Bronchus fibroblast of lung (primary cell): ENCODE data around the gene NEURL4. TPM values are rescaled to one million over a fixed set of nuclear protein-coding genes. Genes with fewer than 3 reads are reported as not detected.

Experiments
- total RNA-seq: library from RNA; depleted of rRNA; stranded (reverse); fragments of >200 nt; gene quantifications from 2 replicates; pipeline ENCODE4 v1.2.3, GENCODE V29; 2015

NEURL4 gene
- total RNA-seq: 9.9 and 12.2 TPM in 2 replicates

GRCh38 chr17:7328840-7329373 lies at the start of gene NEURL4:
TSS of gene NEURL4 (minus strand) at chr17:7329335. CDS start at chr17:7329312, 23 bp downstream.

DNA sequence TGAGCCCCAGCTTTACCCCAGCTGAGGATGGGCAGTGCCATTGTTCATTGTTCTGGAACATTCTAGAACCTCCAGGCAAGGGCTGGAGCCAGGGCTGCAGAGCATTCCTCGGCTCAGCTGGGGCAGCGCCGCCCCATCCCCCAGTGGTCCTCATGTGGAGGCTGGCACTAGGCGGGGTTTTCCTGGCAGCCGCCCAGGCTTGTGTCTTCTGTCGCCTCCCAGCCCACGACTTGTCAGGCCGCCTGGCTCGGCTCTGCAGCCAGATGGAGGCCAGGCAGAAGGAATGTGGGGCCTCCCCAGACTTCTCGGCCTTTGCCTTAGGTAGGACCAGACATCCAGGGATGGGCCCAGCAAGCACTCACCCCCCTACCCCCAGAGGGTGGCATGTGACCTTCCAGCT lies 25.9 kb upstream of the NEURL4 start, which contains the start of gene TMEM95:
TMEM95 (plus strand) TSS at position 104 of the 400 bp plus-strand sequence; CDS start at position 153, 49 bp downstream.

DNA sequence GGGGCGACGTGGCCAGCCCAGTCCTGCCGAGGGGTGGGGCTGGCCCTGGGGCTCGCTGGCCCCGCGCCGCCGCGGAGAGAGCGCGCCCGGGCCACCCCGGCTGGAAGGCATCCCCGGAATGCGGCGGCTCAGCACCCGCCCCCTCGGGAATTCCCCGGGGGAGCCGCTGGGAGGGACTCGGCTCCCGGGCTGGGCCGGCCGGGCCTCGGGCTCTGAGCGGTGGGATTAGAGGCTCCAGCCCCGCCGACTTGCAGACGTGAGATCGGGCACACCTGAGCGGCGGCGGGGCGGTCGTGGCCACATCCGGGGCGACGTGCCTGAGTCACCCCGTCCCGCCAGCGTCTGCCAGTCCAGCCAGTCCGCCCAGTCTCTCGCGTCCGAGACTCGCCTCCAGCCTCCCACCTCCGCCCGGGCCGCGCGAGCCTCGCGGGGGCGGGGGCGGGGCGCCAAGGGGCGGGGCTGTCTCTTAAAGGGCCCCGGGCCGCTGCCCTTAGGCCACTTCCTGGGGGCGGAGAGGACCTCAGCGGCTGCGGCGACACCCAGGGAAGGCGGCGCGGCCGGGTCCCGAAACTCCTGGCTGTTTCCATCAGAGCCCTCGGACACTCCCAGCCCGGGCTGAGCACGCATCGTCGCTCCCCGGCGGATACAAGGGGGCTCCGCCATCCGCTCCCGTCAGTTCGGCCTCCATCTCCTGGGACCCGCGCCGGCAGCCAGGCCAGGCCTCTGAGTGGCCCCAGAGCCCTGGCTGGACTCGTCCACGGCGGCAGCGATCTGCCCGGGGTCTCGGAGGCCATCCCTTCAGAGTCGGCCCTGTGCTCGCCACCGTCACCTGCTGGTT lies 22.7 kb upstream of the NEURL4 start, which contains the start of gene KCTD11:
KCTD11 (plus strand) TSS at position 498 of the 838 bp plus-strand sequence.

GRCh38 chr17:7336240-7337175 lies 7.4 kb upstream of the NEURL4 start, which contains the start of gene ACAP1:
TSS of gene ACAP1 (plus strand) at chr17:7336529. CDS start at chr17:7336735, 206 bp downstream.

DNA sequence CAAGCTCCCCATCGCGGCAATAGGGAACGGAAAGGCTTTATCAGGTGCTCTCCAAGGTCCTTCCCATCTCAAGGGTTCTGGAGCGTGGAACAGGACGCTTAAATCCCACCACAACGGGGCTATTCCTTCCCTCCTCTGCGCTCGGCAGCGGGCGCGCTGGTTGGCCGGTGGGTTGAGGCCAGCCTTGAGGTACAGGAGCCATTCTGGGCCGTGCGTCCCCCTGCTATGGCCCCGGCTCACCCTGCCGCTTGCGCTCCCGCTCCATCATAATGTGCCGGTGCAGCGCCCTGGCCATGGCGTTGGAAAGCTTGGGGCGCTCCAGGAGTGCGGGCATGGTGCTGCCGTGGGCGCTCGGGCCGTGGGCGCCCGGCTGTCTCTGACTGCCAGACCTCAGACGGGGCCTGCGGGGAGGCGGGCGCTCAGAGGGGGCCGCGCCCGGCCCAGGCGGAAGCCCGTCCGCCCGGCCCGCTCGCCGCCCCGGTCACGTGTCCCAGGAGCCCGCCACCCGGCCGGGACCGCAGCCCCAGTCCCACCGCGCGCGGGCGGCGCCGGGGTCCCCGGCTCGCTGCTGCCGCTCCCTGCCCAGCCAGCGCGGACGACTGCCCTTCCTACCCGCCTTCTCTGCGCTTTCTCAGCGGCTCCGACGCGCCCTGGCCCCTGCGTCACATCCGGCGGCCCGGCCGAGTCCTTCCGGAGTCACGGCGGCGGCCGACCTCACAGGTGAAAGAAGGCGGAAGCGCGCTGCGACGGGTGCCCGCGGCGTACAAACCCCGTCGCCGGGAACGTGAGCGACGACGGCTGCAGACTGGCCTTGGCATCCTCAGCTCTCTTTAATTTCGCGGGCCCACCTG lies 14.2 kb downstream of the NEURL4 start, which contains the start of gene GPS2:
GPS2 (minus strand) TSS at position 642 of the 851 bp plus-strand sequence; CDS start at position 334, 308 bp downstream.

GRCh38 chr17:7306911-7307685 lies 22.0 kb downstream of the NEURL4 start, which contains the start of gene EIF5A:
TSS of gene EIF5A (plus strand) at chr17:7307628. CDS start at chr17:7309636, 2,008 bp downstream.

GRCh38 chr17:7294614-7295153 lies 34.5 kb downstream of the NEURL4 start, which contains the start of gene YBX2:
TSS of gene YBX2 (minus strand) at chr17:7294639. CDS start at chr17:7294500, 139 bp downstream.

DNA sequence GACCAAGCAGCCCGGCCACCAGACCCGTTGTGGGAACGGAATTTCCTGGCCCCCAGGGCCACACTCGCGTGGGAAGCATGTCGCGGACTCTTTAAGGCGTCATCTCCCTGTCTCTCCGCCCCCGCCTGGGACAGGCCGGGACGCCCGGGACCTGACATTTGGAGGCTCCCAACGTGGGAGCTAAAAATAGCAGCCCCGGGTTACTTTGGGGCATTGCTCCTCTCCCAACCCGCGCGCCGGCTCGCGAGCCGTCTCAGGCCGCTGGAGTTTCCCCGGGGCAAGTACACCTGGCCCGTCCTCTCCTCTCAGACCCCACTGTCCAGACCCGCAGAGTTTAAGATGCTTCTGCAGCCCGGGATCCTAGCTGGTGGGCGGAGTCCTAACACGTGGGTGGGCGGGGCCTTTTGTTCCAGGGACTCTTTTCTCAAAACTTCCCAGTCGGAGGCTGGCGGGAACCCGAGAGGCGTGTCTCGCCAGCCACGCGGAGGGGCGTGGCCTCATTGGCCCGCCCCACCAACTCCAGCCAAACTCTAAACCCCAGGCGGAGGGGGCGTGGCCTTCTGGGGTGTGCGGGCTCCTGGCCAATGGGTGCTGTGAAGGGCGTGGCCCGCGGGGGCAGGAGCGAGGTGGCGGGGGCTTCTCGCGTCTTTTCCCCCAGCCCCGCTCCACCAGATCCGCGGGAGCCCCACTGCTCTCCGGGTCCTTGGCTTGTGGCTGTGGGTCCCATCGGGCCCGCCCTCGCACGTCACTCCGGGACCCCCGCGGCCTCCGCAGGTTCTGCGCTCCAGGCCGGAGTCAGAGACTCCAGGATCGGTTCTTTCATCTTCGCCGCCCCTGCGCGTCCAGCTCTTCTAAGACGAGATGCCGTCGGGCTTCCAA lies 47.8 kb downstream of the NEURL4 start, which contains the start of gene SLC2A4:
SLC2A4 (plus strand) TSS at position 645 of the 879 bp plus-strand sequence; CDS start at position 862, 217 bp downstream.

Other genes starting within 250 kb of the NEURL4 start
- not detected in 2 replicates for gene CLEC10A, start 249.1 kb downstream of the NEURL4 start, total RNA-seq
- gene ASGR2, start 214.5 kb downstream of the NEURL4 start, total RNA-seq: not detected in 2 replicates
- 0.34 and 1.2 TPM in 2 replicates for gene ASGR1, start 150.0 kb downstream of the NEURL4 start, total RNA-seq
- 7.9 and 8.9 TPM in 2 replicates for gene DLG4, start 109.5 kb downstream of the NEURL4 start, total RNA-seq
- 179 and 194 TPM in 2 replicates for gene ACADVL, start 109.4 kb downstream of the NEURL4 start, total RNA-seq
- 57.5 and 65.3 TPM in 2 replicates for gene DVL2, start 94.8 kb downstream of the NEURL4 start, total RNA-seq
- 41.5 and 42.4 TPM in 2 replicates for gene PHF23, start 89.9 kb downstream of the NEURL4 start, total RNA-seq
- gene GABARAP, start 86.9 kb downstream of the NEURL4 start, total RNA-seq: 213 and 286 TPM in 2 replicates
- gene CTDNEP1, start 77.6 kb downstream of the NEURL4 start, total RNA-seq: 58.0 and 67.5 TPM in 2 replicates
- 37.8 and 40.9 TPM in 2 replicates for gene ELP5, start 77.1 kb downstream of the NEURL4 start, total RNA-seq
- gene CLDN7, start 66.9 kb downstream of the NEURL4 start, total RNA-seq: 11.3 and 13.1 TPM in 2 replicates
- 0.15 and 1.0 TPM in 2 replicates for gene SLC2A4, start 47.6 kb downstream of the NEURL4 start, total RNA-seq
- gene YBX2, start 34.7 kb downstream of the NEURL4 start, total RNA-seq: 0.34 TPM in 1 of 2 replicates, not detected in the other
- 783 and 934 TPM in 2 replicates for gene EIF5A, start 21.7 kb downstream of the NEURL4 start, total RNA-seq
- gene GPS2, start 14.0 kb downstream of the NEURL4 start, total RNA-seq: 70.6 and 96.3 TPM in 2 replicates
- 0.50 and 1.2 TPM in 2 replicates for gene ACAP1, start 7.2 kb upstream of the NEURL4 start, total RNA-seq
- 7.6 and 7.9 TPM in 2 replicates for gene KCTD11, start 22.8 kb upstream of the NEURL4 start, total RNA-seq
- 0.15 TPM in 1 of 2 replicates, not detected in the other for gene TMEM95, start 25.8 kb upstream of the NEURL4 start, total RNA-seq
- under 0.01 TPM in 1 of 2 replicates, not detected in the other for gene TNK1, start 51.8 kb upstream of the NEURL4 start, total RNA-seq
- 43.9 and 45.8 TPM in 2 replicates for gene PLSCR3, start 65.2 kb upstream of the NEURL4 start, total RNA-seq
- gene TMEM256, start 74.8 kb upstream of the NEURL4 start, total RNA-seq: 213 and 214 TPM in 2 replicates
- 9.1 and 10.3 TPM in 2 replicates for gene NLGN2, start 78.5 kb upstream of the NEURL4 start, total RNA-seq
- gene SPEM1, start 91.0 kb upstream of the NEURL4 start, total RNA-seq: not detected in 2 replicates
- not detected in 2 replicates for gene SPEM2, start 96.3 kb upstream of the NEURL4 start, total RNA-seq
- not detected in 2 replicates for gene SPEM3, start 99.5 kb upstream of the NEURL4 start, total RNA-seq
- gene TMEM102, start 106.1 kb upstream of the NEURL4 start, total RNA-seq: 2.2 and 3.5 TPM in 2 replicates
- 0.30 TPM in 1 of 2 replicates, not detected in the other for gene FGF11, start 110.2 kb upstream of the NEURL4 start, total RNA-seq
- gene CHRNB1, start 115.7 kb upstream of the NEURL4 start, total RNA-seq: 2.0 and 3.6 TPM in 2 replicates
- gene ZBTB4, start 150.3 kb upstream of the NEURL4 start, total RNA-seq: 15.3 and 16.6 TPM in 2 replicates
- gene SLC35G6, start 152.1 kb upstream of the NEURL4 start, total RNA-seq: not detected in 2 replicates
- 21.5 and 22.1 TPM in 2 replicates for gene POLR2A, start 155.0 kb upstream of the NEURL4 start, total RNA-seq
- gene TNFSF12, start 219.7 kb upstream of the NEURL4 start, total RNA-seq: 21.4 and 23.6 TPM in 2 replicates
- gene TNFSF13, start 229.4 kb upstream of the NEURL4 start, total RNA-seq: 1.2 TPM in 2 replicates
- 70.2 and 87.8 TPM in 2 replicates for gene SENP3, start 232.6 kb upstream of the NEURL4 start, total RNA-seq